ENCODE results near the gene THEMIS. TPM values are rescaled to one million over a fixed set of nuclear protein-coding genes. Genes with fewer than 3 reads are reported as not detected.

THEMIS gene
- total RNA-seq, 4 donors from 2014 or later: 0.79 to 5.7 (median 1.2) TPM

DNA sequence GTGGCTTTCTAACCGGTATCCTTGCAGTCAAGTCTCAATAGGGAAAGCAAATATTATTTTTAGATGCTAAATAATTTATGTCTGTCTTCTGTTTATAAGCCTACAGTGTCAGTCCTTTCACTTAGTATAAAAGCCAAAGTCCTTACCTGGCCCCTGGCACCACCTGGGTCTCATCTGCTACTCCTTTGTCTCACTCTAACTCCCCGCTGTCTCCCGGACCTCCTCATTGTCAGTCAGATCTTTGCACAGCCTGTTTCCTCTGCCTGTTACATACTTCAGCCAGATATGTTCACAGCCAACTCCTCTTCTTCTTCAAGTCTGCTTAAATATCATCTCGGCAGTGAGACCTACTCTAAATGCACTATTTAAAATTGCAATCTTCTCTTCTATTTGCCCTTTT lies 84.2 kb downstream of the THEMIS start:
- Histone ChIP-seq H3K36me3 (no peaks in the 10 kb centered on the region), H3K4me3 (no peak overlapping the region), H3K27ac (no peak overlapping the region), H3K9me3 (no peaks in the 10 kb centered on the region), H3K27me3 (no peaks in the 10 kb centered on the region), H3K4me1 (no peaks in the 10 kb centered on the region)
- DNase-seq: no peak
- TF ChIP-seq POLR2A (IDR thresholded peaks at IDR 0.05): no peak
- no peak for TF ChIP-seq CTCF (IDR thresholded peaks at IDR 0.05)
- WGBS, 2 donors: 59 to 62% methylated on average over 4 of the region's 4 CpGs
- intact Hi-C loops (cut with DNase I): no loop called here

DNA sequence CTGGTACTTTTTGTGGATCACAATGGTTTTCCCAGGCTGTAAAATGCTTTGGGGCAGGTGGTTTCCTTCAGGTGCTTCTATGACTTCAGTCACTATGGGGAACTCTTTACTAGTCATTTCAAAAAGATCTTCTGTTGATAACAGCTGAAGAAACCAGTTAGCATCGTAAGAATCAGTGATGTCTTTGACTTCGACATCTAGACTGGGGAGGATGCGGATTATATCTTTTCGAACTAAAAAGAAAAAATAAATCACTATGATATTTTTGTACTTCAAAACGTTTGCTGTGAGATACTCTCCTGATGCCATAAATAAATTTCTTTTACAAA lies 87.2 kb downstream of the THEMIS start:
- Histone ChIP-seq H3K36me3 (no peaks in the 10 kb centered on the region), H3K27ac (no peak overlapping the region), H3K4me1 (no peaks in the 10 kb centered on the region), H3K9me3 (no peaks in the 10 kb centered on the region), H3K27me3 (no peaks in the 10 kb centered on the region), H3K4me3 (no peak overlapping the region)
- intact Hi-C loops (cut with DNase I): no loop called here
- WGBS, 2 donors: 76 to 85% methylated on average over 5 of the region's 5 CpGs
- TF ChIP-seq CTCF (IDR thresholded peaks at IDR 0.05) (no peak), POLR2A (IDR thresholded peaks at IDR 0.05) (no peak)
- DNase-seq: no peak

DNA sequence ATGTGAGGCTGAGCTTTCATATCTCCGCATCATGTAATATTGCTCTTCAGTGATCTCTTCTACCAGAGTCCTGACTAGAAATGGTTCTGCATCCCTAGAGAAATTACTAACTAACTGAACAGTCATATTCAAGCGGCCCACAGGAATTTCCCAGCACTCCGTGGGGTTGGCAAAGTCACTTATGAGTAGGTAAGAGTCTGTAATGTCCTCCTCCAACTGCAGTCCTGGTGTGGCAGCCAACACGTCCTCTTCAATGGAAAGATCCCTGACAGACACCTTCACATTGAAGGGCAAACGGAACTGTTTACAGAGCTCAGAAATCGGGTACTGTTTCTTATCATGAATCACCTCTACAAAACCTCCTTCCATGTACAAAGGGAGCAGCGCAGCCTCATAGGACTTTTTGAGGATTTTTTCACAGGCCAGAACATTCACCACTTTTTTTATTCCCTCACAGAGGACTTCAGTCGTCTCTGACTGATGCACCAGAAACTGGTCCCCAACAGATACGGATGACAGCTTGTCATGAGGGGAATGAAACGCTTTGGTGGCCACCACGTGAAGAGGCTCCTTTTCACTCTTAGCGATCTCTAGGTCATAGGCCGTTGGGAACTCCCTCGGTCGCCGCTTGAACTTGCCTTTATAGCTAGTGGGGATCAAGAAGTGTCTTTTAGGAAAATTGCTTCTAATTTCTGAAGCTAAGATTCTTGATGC lies 87.7 kb downstream of the THEMIS start:
- no peaks in the 10 kb centered on the region for H3K9me3 ChIP-seq
- TF ChIP-seq CTCF (IDR thresholded peaks at IDR 0.05) (no peak), POLR2A (IDR thresholded peaks at IDR 0.05) (no peak)
- H3K36me3 ChIP-seq: no peaks in the 10 kb centered on the region
- H3K27me3 ChIP-seq: no peaks in the 10 kb centered on the region
- no peak overlapping the region for H3K27ac ChIP-seq
- WGBS, 2 donors: 73 to 84% methylated on average over 13 to 16 of the region's 16 CpGs
- intact Hi-C loops (cut with DNase I): no loop called here
- H3K4me3 ChIP-seq: no peak overlapping the region
- DNase-seq: no peak
- H3K4me1 ChIP-seq: no peaks in the 10 kb centered on the region

GRCh38 chr6:127811900-127812570 lies 88.8 kb downstream of the THEMIS start:
- no peaks in the 10 kb centered on the region for H3K27me3 ChIP-seq
- H3K27ac ChIP-seq: no peak overlapping the region
- H3K36me3 ChIP-seq: no peaks in the 10 kb centered on the region
- DNase-seq: no peak
- no peak overlapping the region for H3K4me3 ChIP-seq
- no peak for TF ChIP-seq CTCF (IDR thresholded peaks at IDR 0.05)
- no peak for TF ChIP-seq POLR2A (IDR thresholded peaks at IDR 0.05)
- intact Hi-C loops (cut with DNase I): no loop called here
- 53 to 58% methylated on average over 4 of the region's 4 CpGs for WGBS, 2 donors
- H3K4me1 ChIP-seq: no peaks in the 10 kb centered on the region
- H3K9me3 ChIP-seq: no peaks in the 10 kb centered on the region

GRCh38 chr6:127807806-127808517 lies 92.9 kb downstream of the THEMIS start:
- Histone ChIP-seq H3K27ac (no peak overlapping the region), H3K9me3 (no peaks in the 10 kb centered on the region), H3K27me3 (no peaks in the 10 kb centered on the region), H3K4me1 (no peaks in the 10 kb centered on the region), H3K36me3 (no peaks in the 10 kb centered on the region), H3K4me3 (no peak overlapping the region)
- DNase-seq: no peak
- WGBS, 2 donors: 73 to 74% methylated on average over 4 of the region's 4 CpGs
- TF ChIP-seq POLR2A (IDR thresholded peaks at IDR 0.05): no peak
- TF ChIP-seq CTCF (IDR thresholded peaks at IDR 0.05): no peak
- intact Hi-C loops (cut with DNase I): no loop called here

Data from esophagus squamous epithelium (tissue), 5 donors.